RKO (cell line): ENCODE measurements around the gene GNAZ.
A peak's percentile ranks its signal among the peaks of the same experiment; 100 is the strongest.
"Not testable (repeated sequence)": the region's sequence is repeated elsewhere in the genome, so short reads cannot be mapped to it uniquely, and the experiment has no call there.

Experiments used
- DNase-seq: peaks from one replicate; pipeline ENCODE4 v3.0.0-alpha.2; 2016; ENCODE audit warnings: low spot score

GNAZ gene

DNA sequence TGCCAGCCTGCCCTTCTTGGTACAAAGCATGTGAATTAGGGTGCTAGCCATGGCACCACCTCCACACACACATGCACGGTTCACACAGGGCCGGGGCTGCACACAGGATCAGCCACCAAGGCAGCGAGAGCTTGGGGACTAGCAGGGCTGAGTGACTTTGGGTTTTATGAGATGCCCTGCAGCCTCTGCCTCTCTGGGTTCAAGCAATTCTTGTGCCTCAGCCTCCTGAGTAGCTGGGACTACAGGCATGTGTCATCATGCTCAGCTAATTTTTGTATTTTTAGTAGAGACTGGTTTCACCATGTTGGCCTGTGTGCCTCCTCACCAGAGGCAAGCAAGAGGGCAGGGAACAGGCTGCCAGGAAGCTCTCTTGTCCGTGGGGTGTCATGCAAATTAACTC is 66.7 kb downstream of the GNAZ start:
- DNase-seq = not testable (repeated sequence)

DNA sequence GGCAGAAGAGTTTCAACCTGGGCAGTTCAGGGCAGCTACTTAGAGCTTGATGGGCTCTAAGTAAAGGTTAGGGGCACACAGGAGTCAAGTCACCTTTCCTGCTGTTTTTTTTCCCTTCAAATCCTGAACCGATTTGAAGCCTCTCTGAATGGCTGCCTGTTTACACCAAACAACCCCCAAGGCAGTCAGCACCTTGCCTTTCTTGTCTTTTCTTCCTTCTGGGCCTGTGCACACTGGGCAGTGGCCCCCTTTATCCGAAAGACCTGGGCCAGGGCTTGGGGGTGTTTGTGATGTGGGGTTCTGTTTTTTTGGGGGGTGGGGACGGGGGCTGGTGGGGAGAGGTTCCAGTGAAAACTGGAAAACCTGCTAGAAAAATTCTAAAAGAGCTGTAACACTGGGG is 67.1 kb downstream of the GNAZ start:
- no peak for DNase-seq

- DNase-seq = no peak
These were observed 67.7 kb downstream of the GNAZ start for GRCh38 chr22:23137905-23138561.

DNA sequence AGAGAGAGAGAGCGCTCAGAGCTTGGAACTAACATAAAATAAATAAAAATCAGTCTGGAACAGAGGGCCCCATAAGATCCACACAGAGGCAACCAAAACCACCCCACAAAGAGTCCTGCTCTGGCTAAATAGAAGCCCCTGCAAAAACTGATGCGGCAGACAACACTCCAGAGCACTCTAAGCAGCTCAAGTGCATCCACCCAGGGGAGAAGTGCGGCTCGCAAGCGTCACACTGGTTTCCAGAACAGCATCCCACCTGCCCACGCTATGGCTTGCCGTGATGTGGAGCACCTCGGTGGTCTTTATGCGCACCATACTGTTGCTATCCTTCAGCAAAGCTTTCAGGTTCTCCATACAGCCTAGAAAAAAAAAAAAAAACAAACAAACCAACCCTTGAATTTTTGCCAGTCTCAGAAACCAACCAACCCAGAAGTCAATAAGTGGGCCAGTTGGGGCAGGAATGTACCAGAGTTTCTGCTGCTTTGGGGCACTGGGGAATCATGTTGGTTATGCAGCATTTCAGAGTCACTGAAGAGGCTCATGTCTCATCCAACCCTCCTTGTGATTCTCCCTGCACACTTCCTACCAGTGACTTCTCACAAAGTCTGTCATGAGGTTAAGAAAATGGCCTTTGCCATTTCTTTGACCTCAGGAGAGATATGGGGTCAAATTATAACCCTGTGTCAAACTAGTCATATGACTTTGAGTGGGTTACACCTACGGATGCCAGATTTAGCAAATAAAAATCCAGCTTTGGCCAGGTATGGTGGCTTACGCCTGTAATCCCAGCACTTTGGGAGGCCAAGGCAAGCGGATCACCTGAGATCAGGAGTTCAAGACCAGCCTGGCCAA is 68.5 kb downstream of the GNAZ start:
- no peak for DNase-seq

GRCh38 chr22:23140385-23140784 is 70.1 kb downstream of the GNAZ start:
- DNase-seq = no peak

GRCh38 chr22:23142546-23143105 is 72.3 kb downstream of the GNAZ start:
- DNase-seq = no peak

DNA sequence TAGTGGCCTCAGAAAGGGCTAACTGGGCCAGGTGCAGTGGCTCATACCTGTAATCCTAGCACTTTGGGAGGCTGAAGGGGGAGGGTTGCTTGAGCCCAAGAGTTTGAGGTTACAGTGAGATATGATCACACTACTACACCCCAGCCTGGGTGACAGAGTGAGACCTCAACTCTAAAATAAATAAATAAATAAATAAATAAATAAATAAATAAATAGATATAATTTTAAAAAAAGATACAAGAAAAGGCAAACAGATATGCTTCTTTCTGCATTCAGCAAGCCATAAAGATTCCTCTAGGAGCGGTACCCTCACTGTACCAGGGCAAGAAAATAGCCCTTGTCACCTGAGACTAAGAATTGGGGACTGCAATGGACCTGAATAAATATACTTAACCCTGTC is 72.8 kb downstream of the GNAZ start:
- DNase-seq = no peak

DNA sequence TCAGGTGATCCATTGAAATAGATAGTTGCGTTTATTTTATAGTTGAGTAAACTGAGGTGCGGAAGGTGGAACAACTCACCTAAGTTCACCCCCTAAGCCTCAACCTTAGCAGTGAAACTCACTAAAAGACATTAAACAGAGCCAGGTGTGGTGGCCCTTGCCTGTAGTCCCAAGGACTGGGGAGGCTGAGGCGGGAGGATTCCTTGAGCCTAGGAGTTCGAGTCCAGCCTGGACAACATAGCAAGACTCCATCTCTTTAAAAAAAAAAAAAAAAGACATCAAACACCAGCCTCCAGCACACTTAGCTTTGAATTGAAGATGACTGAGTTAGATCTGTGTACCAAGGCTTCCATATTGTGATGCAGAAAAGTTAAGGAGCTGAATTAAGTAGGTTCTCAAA is 74.1 kb downstream of the GNAZ start:
- no peak for DNase-seq

- peak; percentile 99 for DNase-seq
These were observed 74.9 kb downstream of the GNAZ start, which contains the start of gene RAB36 for GRCh38 chr22:23144932-23145877. Gene RAB36 (plus strand): TSS chr22:23145477. CDS start chr22:23146617, 1,140 bp downstream.

GRCh38 chr22:23145878-23146470 is 75.7 kb downstream of the GNAZ start:
- peak; percentile 5 for DNase-seq

GRCh38 chr22:23146478-23147205 is 76.3 kb downstream of the GNAZ start:
- DNase-seq = no peak

GRCh38 chr22:23147617-23148387 is 77.5 kb downstream of the GNAZ start:
- no peak for DNase-seq

- no peak for DNase-seq
These were observed 79.5 kb downstream of the GNAZ start for GRCh38 chr22:23149743-23150238.

- no peak for DNase-seq
These were observed 80.4 kb downstream of the GNAZ start for GRCh38 chr22:23150762-23151161.

DNA sequence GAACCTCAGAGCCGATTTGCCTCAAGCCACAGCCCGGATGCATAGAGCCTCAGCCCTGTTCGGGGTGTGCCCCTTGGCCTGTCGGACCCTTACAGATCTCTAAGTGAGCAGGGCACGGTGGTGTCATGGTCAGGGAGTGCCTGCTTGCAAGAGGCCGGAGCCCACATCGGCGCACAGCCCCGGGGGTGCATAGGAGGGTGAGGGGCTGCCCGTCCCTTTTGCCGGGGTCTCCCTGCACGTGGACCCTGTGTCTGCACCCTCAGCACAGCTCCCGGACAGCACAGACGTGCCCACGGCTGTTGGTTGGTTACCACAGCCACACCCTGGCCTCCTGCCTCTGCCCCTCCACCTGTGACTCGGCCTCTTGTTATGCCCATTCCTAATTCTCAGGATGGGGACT is 81.5 kb downstream of the GNAZ start:
- DNase-seq = no peak

- DNase-seq = no peak
These were observed 82.2 kb downstream of the GNAZ start for GRCh38 chr22:23152238-23153114.

DNA sequence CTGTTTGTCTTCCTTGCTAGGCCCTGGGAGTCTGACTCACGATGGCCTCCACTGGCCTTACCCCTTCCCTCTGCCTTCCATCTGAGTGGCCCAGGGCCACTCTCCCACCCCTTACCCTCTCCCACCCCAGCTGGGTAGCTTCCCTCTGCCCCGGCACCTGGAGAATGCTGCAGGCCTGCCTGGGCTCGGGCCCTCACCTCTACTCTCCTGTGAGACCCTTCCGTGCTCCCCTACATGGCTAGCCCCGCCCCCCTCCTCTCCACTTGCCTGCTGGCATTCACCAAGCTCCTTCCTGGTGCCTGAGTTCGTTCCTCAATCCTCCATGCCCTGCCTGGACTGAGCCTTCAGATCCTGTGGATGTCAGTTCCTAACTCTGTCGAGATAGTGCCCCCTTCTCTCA is 83.7 kb downstream of the GNAZ start:
- DNase-seq = no peak

- no peak for DNase-seq
These were observed 84.1 kb downstream of the GNAZ start for GRCh38 chr22:23154461-23154860.

GRCh38 chr22:23155143-23155542 is 84.8 kb downstream of the GNAZ start:
- DNase-seq = no peak
